Measurements from ENCODE around the gene ABHD10.
"Not testable (repeated sequence)": the region's sequence is repeated elsewhere in the genome, so short reads cannot be mapped to it uniquely, and the experiment has no call there.

ABHD10 gene

DNA sequence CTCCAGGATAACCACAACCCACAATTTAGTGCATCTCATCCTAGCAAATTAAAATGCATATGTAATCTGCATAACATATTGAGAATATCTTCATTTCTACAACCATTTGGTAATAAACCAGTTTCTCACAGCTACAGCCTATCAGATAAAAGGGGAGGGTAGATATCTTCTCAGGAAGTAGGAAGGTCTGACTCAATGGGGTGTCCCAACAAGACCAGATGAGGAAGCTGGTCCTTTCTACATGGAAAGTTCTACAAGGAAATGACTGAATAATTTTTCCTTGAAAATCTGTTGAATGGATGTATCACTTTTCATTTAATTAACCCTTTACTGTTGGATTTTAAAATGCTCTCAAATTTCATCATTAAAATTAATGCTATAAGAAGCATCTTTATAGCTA, 38.3 kb downstream of the ABHD10 start:
- H3K4me1 ChIP-seq (ENCODE audit: control insufficient read depth, insufficient read depth, low read length) = no peaks in the 10 kb centered on the region
- no peak overlapping the region for H3K4me2 ChIP-seq (ENCODE audit: low read length)
- no peaks in the 10 kb centered on the region for H3K36me3 ChIP-seq (ENCODE audit: insufficient read depth, low read length)
- H3K9me3 ChIP-seq (replicated peaks; ENCODE audit: low read length) = no peaks in the 10 kb centered on the region
- H3K9ac ChIP-seq (ENCODE audit: low read depth, low read length) = no peak overlapping the region
- H3K4me3 ChIP-seq (ENCODE audit: low read length) = no peak overlapping the region
- no peaks in the 10 kb centered on the region for H3K27me3 ChIP-seq (ENCODE audit: control insufficient read depth, insufficient read depth, low read length)

DNA sequence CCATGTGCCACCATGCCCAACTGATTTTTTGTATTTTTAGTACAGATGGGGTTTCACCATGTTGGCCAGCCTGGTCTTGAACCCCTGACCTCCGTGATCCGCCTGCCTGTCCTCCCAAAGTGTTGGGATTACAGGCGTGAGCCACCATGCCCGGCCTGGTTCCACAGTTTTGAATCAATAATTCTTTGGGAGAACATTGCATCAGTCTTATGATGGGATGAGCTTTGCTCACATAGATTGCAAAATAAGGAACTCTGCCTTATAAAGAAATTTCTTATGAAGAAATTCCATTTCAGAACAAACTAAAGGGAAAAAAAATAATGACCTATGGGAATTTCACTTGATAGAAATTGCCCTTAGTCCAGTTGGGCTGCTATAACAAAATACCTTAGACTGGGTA, 39.9 kb downstream of the ABHD10 start:
- H3K9ac ChIP-seq (ENCODE audit: low read depth, low read length) = no peak overlapping the region
- no peaks in the 10 kb centered on the region for H3K27me3 ChIP-seq (ENCODE audit: control insufficient read depth, insufficient read depth, low read length)
- no peaks in the 10 kb centered on the region for H3K4me1 ChIP-seq (ENCODE audit: control insufficient read depth, insufficient read depth, low read length)
- no peaks in the 10 kb centered on the region for H3K36me3 ChIP-seq (ENCODE audit: insufficient read depth, low read length)
- no peaks in the 10 kb centered on the region for H3K9me3 ChIP-seq (replicated peaks; ENCODE audit: low read length)
- no peak overlapping the region for H3K4me3 ChIP-seq (ENCODE audit: low read length)
- no peak overlapping the region for H3K4me2 ChIP-seq (ENCODE audit: low read length)

DNA sequence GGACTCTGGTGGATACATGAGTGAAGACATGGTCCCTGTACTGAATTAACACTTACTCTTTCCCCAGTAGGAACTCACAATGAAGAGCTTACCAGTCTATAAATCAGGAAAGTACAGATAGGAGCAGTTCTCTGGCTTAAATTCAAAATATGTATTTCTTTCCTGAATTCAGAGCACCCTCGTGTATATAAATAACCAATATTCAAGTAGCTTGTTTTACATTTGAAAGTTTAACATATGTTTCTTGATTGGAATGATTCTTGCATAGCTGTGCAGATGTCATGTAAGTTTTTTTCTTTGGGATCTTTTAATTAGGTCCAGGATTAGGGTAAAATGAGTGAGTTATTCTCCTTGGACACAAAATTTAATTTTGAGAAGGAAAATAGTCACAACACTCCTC, 40.9 kb downstream of the ABHD10 start:
- H3K27me3 ChIP-seq (ENCODE audit: control insufficient read depth, insufficient read depth, low read length) = no peaks in the 10 kb centered on the region
- H3K4me3 ChIP-seq (ENCODE audit: low read length) = no peak overlapping the region
- H3K4me2 ChIP-seq (ENCODE audit: low read length) = no peak overlapping the region
- no peak overlapping the region for H3K9ac ChIP-seq (ENCODE audit: low read depth, low read length)
- no peaks in the 10 kb centered on the region for H3K36me3 ChIP-seq (ENCODE audit: insufficient read depth, low read length)
- H3K9me3 ChIP-seq (replicated peaks; ENCODE audit: low read length) = no peaks in the 10 kb centered on the region
- H3K4me1 ChIP-seq (ENCODE audit: control insufficient read depth, insufficient read depth, low read length) = no peaks in the 10 kb centered on the region

DNA sequence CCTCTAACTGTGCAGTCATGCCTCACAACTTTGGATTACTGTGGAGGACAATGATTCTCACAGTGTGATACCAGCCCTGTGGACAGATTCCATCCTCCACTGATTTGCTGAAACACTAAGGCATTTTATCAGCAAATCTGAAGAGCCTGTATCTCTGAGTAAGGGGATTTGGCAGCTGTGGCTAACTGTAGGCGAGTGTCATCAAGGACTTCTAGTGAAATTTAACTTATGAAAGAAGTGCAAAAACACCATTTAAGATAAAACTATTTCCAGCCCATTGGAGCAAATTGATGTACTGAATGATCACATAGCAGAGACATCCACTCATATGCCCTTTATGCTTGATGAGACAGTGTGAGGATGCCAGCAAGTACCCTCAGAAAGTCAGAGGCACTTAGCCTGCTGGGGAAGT, 41.9 kb downstream of the ABHD10 start:
- Histone ChIP-seq H3K27me3 (ENCODE audit: control insufficient read depth, insufficient read depth, low read length) (no peaks in the 10 kb centered on the region), H3K9me3 (replicated peaks; ENCODE audit: low read length) (no peaks in the 10 kb centered on the region), H3K4me1 (ENCODE audit: control insufficient read depth, insufficient read depth, low read length) (no peaks in the 10 kb centered on the region), H3K36me3 (ENCODE audit: insufficient read depth, low read length) (no peaks in the 10 kb centered on the region), H3K4me2 (ENCODE audit: low read length) (no peak overlapping the region), H3K9ac (ENCODE audit: low read depth, low read length) (no peak overlapping the region), H3K4me3 (ENCODE audit: low read length) (no peak overlapping the region)

DNA sequence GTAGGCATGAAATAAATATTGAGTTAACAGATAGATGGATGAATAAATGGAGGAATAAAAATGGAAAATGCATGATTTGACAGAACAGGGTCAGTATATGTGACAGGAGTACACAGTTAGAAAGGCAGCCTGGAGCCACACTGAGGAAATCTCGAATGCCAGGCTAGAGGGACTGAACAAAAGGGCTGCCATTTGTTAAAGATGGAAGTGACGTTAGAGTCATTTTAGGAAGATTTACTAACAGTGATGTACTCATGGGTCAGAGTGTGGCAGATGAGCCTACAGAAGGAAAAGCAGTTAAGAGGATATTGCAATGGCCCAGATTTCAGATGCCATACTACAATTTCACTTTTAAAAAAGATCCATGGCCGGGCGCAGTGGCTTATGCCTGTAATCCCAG, 48.3 kb downstream of the ABHD10 start:
- no peak overlapping the region for H3K9ac ChIP-seq (ENCODE audit: low read depth, low read length)
- H3K27me3 ChIP-seq (ENCODE audit: control insufficient read depth, insufficient read depth, low read length) = no peaks in the 10 kb centered on the region
- H3K4me1 ChIP-seq (ENCODE audit: control insufficient read depth, insufficient read depth, low read length) = no peaks in the 10 kb centered on the region
- no peak overlapping the region for H3K4me3 ChIP-seq (ENCODE audit: low read length)
- H3K9me3 ChIP-seq (replicated peaks; ENCODE audit: low read length) = no peaks in the 10 kb centered on the region
- no peaks in the 10 kb centered on the region for H3K36me3 ChIP-seq (ENCODE audit: insufficient read depth, low read length)
- no peak overlapping the region for H3K4me2 ChIP-seq (ENCODE audit: low read length)

DNA sequence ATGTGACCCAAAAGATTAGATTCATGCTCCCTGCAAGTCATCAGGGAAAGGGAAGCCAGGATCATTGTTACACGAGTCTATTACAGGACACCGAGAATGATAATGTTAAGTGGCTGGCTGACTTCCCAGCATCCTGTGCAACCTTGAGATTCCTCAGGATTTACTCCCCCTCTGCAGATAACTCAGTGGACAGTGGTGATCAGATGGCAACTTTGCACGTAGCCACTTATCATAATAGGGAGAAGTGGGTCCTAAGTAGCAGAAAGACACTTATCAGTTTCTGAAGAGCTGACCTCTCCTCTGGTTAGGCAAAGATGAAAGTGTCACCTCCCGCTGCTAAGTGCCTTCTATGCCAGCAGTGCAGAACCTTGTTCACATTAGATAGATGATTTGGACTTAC, 49.0 kb downstream of the ABHD10 start:
- Histone ChIP-seq H3K36me3 (ENCODE audit: insufficient read depth, low read length) (no peaks in the 10 kb centered on the region), H3K4me2 (ENCODE audit: low read length) (no peak overlapping the region), H3K27me3 (ENCODE audit: control insufficient read depth, insufficient read depth, low read length) (no peaks in the 10 kb centered on the region), H3K9ac (ENCODE audit: low read depth, low read length) (no peak overlapping the region), H3K9me3 (replicated peaks; ENCODE audit: low read length) (no peaks in the 10 kb centered on the region), H3K4me1 (ENCODE audit: control insufficient read depth, insufficient read depth, low read length) (no peaks in the 10 kb centered on the region), H3K4me3 (ENCODE audit: low read length) (no peak overlapping the region)

DNA sequence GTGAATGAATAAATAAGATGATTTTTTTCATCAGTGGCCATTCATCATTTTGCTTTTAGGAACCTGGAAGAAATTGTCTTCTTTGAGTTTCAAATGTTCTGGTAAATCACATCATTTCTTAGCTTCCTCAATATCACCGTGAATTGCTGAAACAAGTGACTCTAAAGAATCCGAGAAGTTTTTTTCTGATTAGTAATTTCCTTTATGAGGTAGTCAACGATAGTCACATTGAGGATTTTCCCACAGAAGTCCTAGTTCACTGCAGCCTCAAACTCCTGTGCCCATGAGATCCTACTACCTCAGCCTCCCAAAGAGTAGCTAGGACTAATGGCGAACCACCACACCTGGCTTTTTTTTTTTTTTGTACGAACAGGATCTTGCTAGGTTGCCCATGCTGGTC, 52.1 kb downstream of the ABHD10 start:
- Histone ChIP-seq H3K27me3 (ENCODE audit: control insufficient read depth, insufficient read depth, low read length) (no peaks in the 10 kb centered on the region), H3K36me3 (ENCODE audit: insufficient read depth, low read length) (no peaks in the 10 kb centered on the region), H3K4me3 (ENCODE audit: low read length) (no peak overlapping the region), H3K4me2 (ENCODE audit: low read length) (no peak overlapping the region), H3K9me3 (replicated peaks; ENCODE audit: low read length) (no peaks in the 10 kb centered on the region), H3K9ac (ENCODE audit: low read depth, low read length) (no peak overlapping the region), H3K4me1 (ENCODE audit: control insufficient read depth, insufficient read depth, low read length) (no peaks in the 10 kb centered on the region)

DNA sequence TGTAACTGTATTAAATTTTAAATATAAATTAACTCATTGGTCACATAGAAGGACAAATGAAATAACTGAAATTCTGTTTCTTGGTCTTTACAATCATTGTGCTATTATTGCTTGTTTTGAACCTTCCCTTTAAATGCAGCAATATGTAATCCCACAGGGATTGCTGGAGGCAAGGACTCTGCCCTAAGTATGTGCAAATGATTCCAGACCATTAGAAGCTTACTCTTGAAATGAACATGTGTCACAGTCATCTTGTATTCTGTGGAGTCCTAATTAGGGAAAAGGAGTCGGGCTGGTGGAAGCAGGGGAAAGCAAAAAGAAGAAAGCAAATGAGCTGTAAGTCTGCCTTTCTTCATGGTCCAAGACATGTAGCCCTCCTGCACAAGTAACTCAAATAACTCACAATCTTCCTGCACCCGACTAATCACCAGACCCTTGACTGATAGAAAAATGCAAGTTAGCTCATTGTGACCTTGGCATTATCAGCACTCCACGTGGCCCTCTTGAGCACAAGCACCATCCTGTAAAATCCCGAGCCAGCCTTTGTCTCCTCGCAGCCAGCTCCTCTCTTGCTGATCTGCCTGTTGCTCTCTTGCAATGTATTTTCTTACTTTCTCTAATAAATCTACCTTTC, 53.4 kb downstream of the ABHD10 start:
- H3K27me3 ChIP-seq (ENCODE audit: control insufficient read depth, insufficient read depth, low read length) = no peaks in the 10 kb centered on the region
- no peak overlapping the region for H3K4me2 ChIP-seq (ENCODE audit: low read length)
- H3K9me3 ChIP-seq (replicated peaks; ENCODE audit: low read length) = no peaks in the 10 kb centered on the region
- H3K4me1 ChIP-seq (ENCODE audit: control insufficient read depth, insufficient read depth, low read length) = no peaks in the 10 kb centered on the region
- no peak overlapping the region for H3K4me3 ChIP-seq (ENCODE audit: low read length)
- no peaks in the 10 kb centered on the region for H3K36me3 ChIP-seq (ENCODE audit: insufficient read depth, low read length)
- H3K9ac ChIP-seq (ENCODE audit: low read depth, low read length) = no peak overlapping the region

DNA sequence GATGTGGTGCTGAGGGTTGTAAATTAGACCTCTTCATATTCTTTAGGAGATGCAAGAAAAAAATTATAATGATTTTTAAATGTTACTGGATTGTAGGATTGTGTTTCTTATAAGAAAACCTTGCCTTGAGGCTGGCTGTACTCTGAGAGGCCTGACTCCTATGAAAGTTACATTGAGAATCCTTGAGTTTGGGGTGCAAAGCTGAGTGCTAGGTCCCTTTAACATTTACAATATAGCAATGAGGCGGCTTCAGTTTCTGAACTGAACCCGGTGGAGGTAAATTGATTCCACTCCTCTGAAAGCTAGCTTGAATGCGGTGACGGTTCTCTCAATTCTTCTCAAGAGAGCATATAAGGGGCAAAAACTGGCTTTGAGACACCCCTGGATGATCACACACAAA, 55.6 kb downstream of the ABHD10 start, which contains the start of gene TMPRSS7:
Gene TMPRSS7, plus strand, starts transcription at position 301 of the 400 bp plus-strand sequence. CDS start 110 bp downstream, outside the sequence.
- H3K36me3 ChIP-seq (ENCODE audit: insufficient read depth, low read length) = no peaks in the 10 kb centered on the region
- no peaks in the 10 kb centered on the region for H3K27me3 ChIP-seq (ENCODE audit: control insufficient read depth, insufficient read depth, low read length)
- H3K4me1 ChIP-seq (ENCODE audit: control insufficient read depth, insufficient read depth, low read length) = peaks cover 9% of the 10 kb centered on the region
- no peak within 1 kb of the TSS for H3K9ac ChIP-seq (ENCODE audit: low read depth, low read length)
- no peak within 1 kb of the TSS for H3K4me2 ChIP-seq (ENCODE audit: low read length)
- no peak within 1 kb of the TSS for H3K4me3 ChIP-seq (ENCODE audit: low read length)
- H3K9me3 ChIP-seq (replicated peaks; ENCODE audit: low read length) = no peaks in the 10 kb centered on the region

DNA sequence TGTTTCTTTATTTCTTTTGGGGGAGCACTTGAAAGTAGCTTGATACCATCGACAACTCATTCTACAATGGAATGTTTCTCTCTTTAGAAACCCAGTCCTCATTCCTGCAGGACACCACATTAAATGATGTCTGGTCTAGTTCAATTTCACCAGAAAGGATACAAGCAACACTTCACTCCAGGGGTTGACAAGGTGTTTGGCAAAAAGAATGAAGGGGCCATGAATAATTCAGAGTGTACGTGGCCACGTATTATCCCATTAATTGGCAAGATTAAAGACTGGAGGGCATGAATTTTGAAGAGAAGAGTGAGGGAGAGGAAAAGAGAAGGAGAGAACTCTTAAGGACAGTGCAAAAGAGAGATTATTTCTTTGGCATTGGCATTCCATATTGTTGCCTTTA, 56.4 kb downstream of the ABHD10 start:
- Histone ChIP-seq H3K4me3 (ENCODE audit: low read length) (no peak overlapping the region), H3K9ac (ENCODE audit: low read depth, low read length) (no peak overlapping the region), H3K9me3 (replicated peaks; ENCODE audit: low read length) (no peaks in the 10 kb centered on the region), H3K27me3 (ENCODE audit: control insufficient read depth, insufficient read depth, low read length) (no peaks in the 10 kb centered on the region), H3K4me2 (ENCODE audit: low read length) (no peak overlapping the region), H3K36me3 (ENCODE audit: insufficient read depth, low read length) (no peaks in the 10 kb centered on the region), H3K4me1 (ENCODE audit: control insufficient read depth, insufficient read depth, low read length) (peaks cover 9% of the 10 kb centered on the region)

DNA sequence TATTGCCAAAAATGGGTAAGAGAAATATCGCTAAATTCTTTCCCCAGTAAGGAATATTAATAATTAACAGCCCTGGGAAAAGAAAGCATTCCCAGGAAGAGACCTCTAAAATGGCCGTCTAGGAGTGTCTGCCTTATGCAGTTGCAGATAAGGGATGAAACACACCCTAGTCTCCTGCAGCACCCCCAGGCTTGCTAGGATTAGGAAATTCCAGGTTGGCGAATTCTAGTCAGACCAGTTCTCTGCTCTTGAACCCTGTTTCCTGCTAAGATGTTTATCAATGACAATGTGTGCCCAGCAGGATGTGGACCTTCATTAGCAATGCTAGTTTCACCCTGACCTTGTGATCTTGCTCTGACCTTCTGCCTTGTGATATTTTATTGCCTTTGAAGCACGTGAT, 58.4 kb downstream of the ABHD10 start:
- H3K36me3 ChIP-seq (ENCODE audit: insufficient read depth, low read length); H3K4me3 ChIP-seq (ENCODE audit: low read length); H3K27me3 ChIP-seq (ENCODE audit: control insufficient read depth, insufficient read depth, low read length); H3K4me2 ChIP-seq (ENCODE audit: low read length); H3K4me1 ChIP-seq (ENCODE audit: control insufficient read depth, insufficient read depth, low read length); H3K9ac ChIP-seq (ENCODE audit: low read depth, low read length); H3K9me3 ChIP-seq (replicated peaks; ENCODE audit: low read length): not testable (repeated sequence)

DNA sequence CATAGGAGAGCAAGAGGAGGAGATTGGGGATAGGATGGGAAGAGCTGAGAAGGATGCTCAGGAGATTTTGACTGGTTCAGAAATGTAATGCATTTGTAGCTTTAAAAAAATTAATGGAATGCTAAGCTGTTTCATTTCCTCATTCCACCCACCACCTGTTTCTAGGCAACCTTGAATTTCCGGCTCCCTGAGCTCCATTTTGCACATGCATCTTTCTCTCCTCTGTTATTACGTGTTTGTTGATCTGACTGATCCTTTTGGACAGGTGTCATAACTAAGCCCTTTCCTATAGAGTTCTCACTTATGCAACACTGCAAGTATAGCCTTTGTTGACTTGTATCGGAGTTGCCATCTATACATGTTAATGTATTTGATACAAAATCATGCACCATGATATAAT, 60.0 kb downstream of the ABHD10 start:
- Histone ChIP-seq H3K9ac (ENCODE audit: low read depth, low read length) (no peak overlapping the region), H3K4me2 (ENCODE audit: low read length) (no peak overlapping the region), H3K36me3 (ENCODE audit: insufficient read depth, low read length) (no peaks in the 10 kb centered on the region), H3K4me3 (ENCODE audit: low read length) (no peak overlapping the region), H3K9me3 (replicated peaks; ENCODE audit: low read length) (no peaks in the 10 kb centered on the region), H3K4me1 (ENCODE audit: control insufficient read depth, insufficient read depth, low read length) (peaks cover 9% of the 10 kb centered on the region), H3K27me3 (ENCODE audit: control insufficient read depth, insufficient read depth, low read length) (no peaks in the 10 kb centered on the region)
